A673 (cell line): Measurements from ENCODE around the gene L2HGDH. TPM values are rescaled to one million over a fixed set of nuclear protein-coding genes. Genes with fewer than 3 reads are reported as not detected.

ENCODE experiments used
- BruUV-seq: library from RNA; stranded (reverse); fragments of 400-500 nt; replicated peaks from 2 replicates; lab custom pipeline; 2021; lab: Mats Ljungman, UMichigan
- CTCF ChIA-PET: fragments of 300-600 bp; sonication (Branson Sonifier 250); formaldehyde crosslinking; loops from one replicate; lab custom pipeline; 2022; ENCODE audit warnings: antibody characterized with exemption; lab: Charles Lee
- POLR2A ChIA-PET: fragments of 300-600 bp; sonication (Branson Sonifier 250); formaldehyde crosslinking; loops from one replicate; lab custom pipeline; 2022; ENCODE audit warnings: antibody characterized with exemption; ENCODE audit not compliant: low non-redundant PET; lab: Charles Lee
- DNase-seq: peaks from one replicate; pipeline ENCODE4 v3.0.0-alpha.2; 2015; ENCODE audit warnings: low spot score
- H3K27ac ChIP-seq: fragments of 200-600 bp; sonication (generic); 2 replicates; pipeline ENCODE4 v1.5.1; 2016; ENCODE audit warnings: mixed run types, low read depth, mild to moderate bottlenecking, mixed read lengths, antibody characterized with exemption, low read length; ENCODE audit not compliant: poor library complexity, severe bottlenecking
- H3K27me3 ChIP-seq: fragments of 200-600 bp; sonication (generic); replicated peaks from 2 replicates; pipeline ENCODE4 v1.6.1; 2017; ENCODE audit warnings: mixed run types, low read depth, mild to moderate bottlenecking, mixed read lengths, antibody characterized with exemption, low read length; ENCODE audit not compliant: insufficient read depth, poor library complexity
- H3K36me3 ChIP-seq: fragments of 200-600 bp; sonication (generic); 2 replicates; pipeline ENCODE4 v1.6.1; 2016; ENCODE audit warnings: mixed run types, mild to moderate bottlenecking, mixed read lengths, antibody characterized with exemption, low read length; ENCODE audit not compliant: insufficient read depth, poor library complexity, severe bottlenecking
- H3K4me1 ChIP-seq: fragments of 200-600 bp; sonication (generic); 2 replicates; pipeline ENCODE4 v1.6.1; 2017; ENCODE audit warnings: mixed run types, mild to moderate bottlenecking, mixed read lengths, antibody characterized with exemption, low read length; ENCODE audit not compliant: insufficient read depth, poor library complexity, severe bottlenecking
- H3K4me3 ChIP-seq: fragments of 200-600 bp; sonication (generic); 2 replicates; pipeline ENCODE4 v1.5.1; 2016; ENCODE audit warnings: low read depth, mixed run types, mild to moderate bottlenecking, mixed read lengths, low read length; ENCODE audit not compliant: poor library complexity, severe bottlenecking
- H3K9me3 ChIP-seq: fragments of 200-600 bp; sonication (generic); 2 replicates; pipeline ENCODE4 v1.6.1; 2016; ENCODE audit warnings: mixed run types, low read depth, mild to moderate bottlenecking, mixed read lengths, antibody characterized with exemption, low read length; ENCODE audit not compliant: poor library complexity, severe bottlenecking
- EZH2 ChIP-seq: fragments of 200-600 bp; sonication (generic); IDR thresholded peaks from 2 replicates; pipeline ENCODE4 v1.6.1; 2017; ENCODE audit warnings: borderline replicate concordance, low read depth, mild to moderate bottlenecking, mixed read lengths, antibody characterized with exemption, low read length; ENCODE audit not compliant: poor library complexity, severe bottlenecking
- intact Hi-C: fragments of 100-400 bp; cut with micrococcal nuclease; formaldehyde crosslinking; loops from one replicate; pipeline ENCODE4 v1.10.0; 2022; ENCODE audit not compliant: unreplicated experiment
- total RNA-seq: library from RNA; stranded (reverse); gene quantifications from 2 replicates; pipeline ENCODE4 v1.2.3, GENCODE V29; 2021
- TF ChIP-seq, protein P1 (sequence below): fragments of 300-800, 200-600 bp; sonication (generic); conservative IDR thresholded peaks from 2 replicates; pipeline ENCODE4 v1.5.1; 2017; ENCODE audit warnings: low read depth, mild to moderate bottlenecking, antibody characterized with exemption, low read length, moderate library complexity, mixed read lengths

L2HGDH gene
- total RNA-seq, 1 experiment from 2014 or later = 17.4 TPM

DNA sequence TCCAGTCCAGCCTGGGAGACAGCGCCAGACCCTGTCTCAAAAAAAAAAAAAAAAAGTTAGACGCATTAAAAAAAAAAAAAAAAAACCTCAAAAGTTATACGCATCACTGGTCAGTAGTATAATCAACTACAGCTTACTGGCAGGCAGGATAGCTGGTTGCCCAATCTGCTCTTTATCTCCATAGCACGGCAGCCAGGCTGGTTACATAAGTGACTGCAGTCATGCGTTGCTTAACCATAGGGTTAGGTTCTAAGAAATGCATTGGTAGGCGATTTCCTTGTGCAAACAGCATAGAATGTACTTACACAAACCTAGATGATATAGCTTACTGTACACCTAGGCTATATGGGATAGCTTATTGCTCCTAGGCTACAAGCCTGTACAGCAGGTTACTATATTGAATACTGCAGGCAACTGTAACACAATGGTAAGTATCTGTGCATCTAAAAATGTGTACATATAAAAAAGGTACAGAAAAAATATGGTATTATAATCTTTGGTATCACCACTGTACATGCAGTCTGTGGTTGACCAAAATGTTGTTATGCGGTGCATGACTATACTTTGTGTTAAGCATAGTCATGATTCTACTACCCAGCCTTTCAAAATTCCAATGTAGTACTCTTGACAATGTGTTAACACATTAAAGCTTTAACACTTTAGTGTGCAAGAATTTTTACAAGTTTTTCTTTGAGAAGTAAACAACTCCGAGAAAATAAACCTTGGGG is 8.1 kb downstream of the L2HGDH start:
- CTCF ChIA-PET = no interaction called here

DNA sequence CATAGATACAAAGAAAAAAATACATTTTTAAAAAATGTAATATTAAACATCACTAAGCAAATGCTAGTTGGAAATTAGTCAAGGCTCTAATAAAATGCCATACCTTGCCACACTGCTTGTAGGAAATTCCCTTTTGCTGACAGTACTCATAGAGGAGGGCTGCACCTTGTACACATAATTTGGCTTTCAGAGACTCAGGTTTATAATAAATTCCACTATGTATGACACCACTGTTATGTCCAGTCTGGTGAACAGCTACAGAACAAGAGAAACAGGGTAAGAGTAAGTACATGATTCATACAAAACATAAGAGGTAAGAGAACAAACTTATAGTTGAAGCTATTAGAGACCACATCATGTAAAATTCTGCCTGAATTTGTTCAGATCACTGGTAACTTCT is 10.1 kb downstream of the L2HGDH start:
- TF ChIP-seq, protein P1, sequence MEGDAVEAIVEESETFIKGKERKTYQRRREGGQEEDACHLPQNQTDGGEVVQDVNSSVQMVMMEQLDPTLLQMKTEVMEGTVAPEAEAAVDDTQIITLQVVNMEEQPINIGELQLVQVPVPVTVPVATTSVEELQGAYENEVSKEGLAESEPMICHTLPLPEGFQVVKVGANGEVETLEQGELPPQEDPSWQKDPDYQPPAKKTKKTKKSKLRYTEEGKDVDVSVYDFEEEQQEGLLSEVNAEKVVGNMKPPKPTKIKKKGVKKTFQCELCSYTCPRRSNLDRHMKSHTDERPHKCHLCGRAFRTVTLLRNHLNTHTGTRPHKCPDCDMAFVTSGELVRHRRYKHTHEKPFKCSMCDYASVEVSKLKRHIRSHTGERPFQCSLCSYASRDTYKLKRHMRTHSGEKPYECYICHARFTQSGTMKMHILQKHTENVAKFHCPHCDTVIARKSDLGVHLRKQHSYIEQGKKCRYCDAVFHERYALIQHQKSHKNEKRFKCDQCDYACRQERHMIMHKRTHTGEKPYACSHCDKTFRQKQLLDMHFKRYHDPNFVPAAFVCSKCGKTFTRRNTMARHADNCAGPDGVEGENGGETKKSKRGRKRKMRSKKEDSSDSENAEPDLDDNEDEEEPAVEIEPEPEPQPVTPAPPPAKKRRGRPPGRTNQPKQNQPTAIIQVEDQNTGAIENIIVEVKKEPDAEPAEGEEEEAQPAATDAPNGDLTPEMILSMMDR = no peak
- TF ChIP-seq EZH2 = no peak
- Histone ChIP-seq H3K36me3 (peaks cover 7% of the 10 kb centered on the region), H3K9me3 (no peaks in the 10 kb centered on the region), H3K4me1 (no peaks in the 10 kb centered on the region), H3K27me3 (no peaks in the 10 kb centered on the region), H3K27ac (no peak overlapping the region), H3K4me3 (no peak overlapping the region)
- no TSS peak for BruUV-seq
- intact Hi-C loops = no loop called here
- ChIA-PET CTCF (no interaction called here), POLR2A (no interaction called here)
- no peak for DNase-seq

More for the DNA sequence above, 8.1 kb downstream of the L2HGDH start:
- Histone ChIP-seq H3K27ac (no peak overlapping the region), H3K9me3 (no peaks in the 10 kb centered on the region), H3K4me3 (no peak overlapping the region), H3K4me1 (no peaks in the 10 kb centered on the region), H3K36me3 (peaks cover 7% of the 10 kb centered on the region), H3K27me3 (no peaks in the 10 kb centered on the region)
- TF ChIP-seq, protein P1 = no peak
- no peak for TF ChIP-seq EZH2
- POLR2A ChIA-PET = interaction anchor here (0.6 kb wide), 1 partner anchor 8 kb away, joined by 6 read pairs; the partner anchor contains the start of genes DMAC2L and L2HGDH
- intact Hi-C loops = no loop called here
- DNase-seq = peak; percentile 23
- BruUV-seq = no TSS peak

DNA sequence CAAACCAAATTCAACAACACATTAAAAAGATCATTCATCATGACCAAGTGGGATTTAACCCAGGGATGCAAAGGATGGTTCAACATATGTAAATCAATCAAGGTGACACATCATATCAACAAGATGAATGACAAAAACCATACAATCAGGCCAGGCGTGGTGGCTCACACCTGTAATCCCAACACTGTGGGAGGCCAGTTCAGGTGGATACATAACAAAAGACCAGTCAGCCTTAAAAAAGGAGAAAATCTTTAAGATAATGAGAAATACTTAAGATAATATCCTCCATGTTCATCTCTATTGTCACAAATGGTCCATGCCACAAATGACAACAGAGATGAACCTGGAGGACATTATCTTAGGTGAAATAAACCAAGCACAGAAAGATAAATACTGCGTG is 12.4 kb downstream of the L2HGDH start:
- Histone ChIP-seq H3K27ac (no peak overlapping the region), H3K27me3 (no peaks in the 10 kb centered on the region), H3K9me3 (no peaks in the 10 kb centered on the region), H3K4me3 (no peak overlapping the region), H3K36me3 (peaks cover 7% of the 10 kb centered on the region), H3K4me1 (no peaks in the 10 kb centered on the region)
- ChIA-PET CTCF (no interaction called here), POLR2A (no interaction called here)
- no TSS peak for BruUV-seq
- TF ChIP-seq EZH2 = no peak
- TF ChIP-seq, protein P1 = no peak
- intact Hi-C loops = no loop called here
- no peak for DNase-seq
